ENCODE measurements around the gene ARAP3.

DNA sequence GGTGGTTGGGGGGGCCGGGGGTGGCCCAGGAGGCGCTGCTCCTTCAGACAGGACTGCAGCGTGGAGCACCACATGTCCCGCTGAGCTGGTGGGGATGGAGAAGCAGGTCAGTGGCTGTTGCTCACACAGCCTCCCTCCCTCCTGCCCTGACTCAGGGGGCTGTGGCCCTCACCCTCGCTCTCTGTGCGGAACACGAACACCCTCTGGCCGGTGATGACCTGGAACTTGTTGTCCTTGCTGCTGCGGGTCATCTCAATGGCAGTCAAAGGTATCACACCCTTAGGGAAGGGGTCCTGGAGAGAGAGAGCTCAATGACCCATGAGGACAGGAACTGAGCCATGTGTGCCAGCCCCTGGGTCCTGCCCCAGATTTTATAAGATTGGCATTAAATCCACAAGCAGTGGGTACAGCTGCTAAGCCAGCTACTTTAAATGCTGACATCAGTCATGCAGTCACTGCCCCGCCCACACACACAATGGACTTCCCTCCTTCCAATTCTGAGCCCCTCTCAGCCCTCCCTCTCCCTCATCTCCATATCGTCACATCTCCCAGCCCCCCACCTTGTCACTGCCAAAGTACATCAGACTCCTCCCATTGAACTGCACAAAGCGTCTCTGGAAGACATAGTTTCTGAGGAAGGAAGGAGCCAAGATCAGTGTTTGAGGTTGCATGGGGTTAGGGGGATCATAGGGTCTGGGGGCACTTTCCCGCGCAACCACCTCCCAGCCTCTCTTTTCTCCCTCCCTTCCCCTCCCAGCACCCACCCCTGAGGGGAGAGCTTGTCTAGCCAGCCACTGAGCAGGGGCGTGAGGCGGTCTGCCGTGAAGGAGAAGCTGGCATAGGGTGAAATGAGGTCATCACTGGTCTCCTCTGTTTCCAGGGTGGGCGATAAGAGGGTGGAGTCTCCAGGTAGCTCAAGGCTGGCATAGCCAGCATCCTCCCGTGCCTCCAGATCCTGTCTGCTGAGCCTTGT, 8.9 kb downstream of the ARAP3 start:
- no peak for TF ChIP-seq CTCF (IDR thresholded peaks at IDR 0.05; ENCODE audit: insufficient read depth, low read depth, low read length)
- no peak for TF ChIP-seq EZH2 (IDR thresholded peaks at IDR 0.05; ENCODE audit: insufficient read depth, low read length)
